HepG2 (cell line): ENCODE results near the gene SYNPO. TPM values are rescaled to one million over a fixed set of nuclear protein-coding genes. Genes with fewer than 3 reads are reported as not detected.

Experiments
- ATM ChIP-seq: fragments of 450-650 bp; IDR thresholded peaks from 2 replicates; pipeline ENCODE4 v1.7.1; 2017; ENCODE audit warnings: mild to moderate bottlenecking, borderline replicate concordance
- CBX5 ChIP-seq: sonication (generic); formaldehyde crosslinking; IDR thresholded peaks from 2 replicates; pipeline ENCODE4 v1.4.0; 2020; ENCODE audit warnings: missing genetic modification reagents, borderline replicate concordance
- ISL2 ChIP-seq: sonication (generic); formaldehyde crosslinking; IDR thresholded peaks from 2 replicates; pipeline ENCODE4 v1.5.0; 2020; ENCODE audit warnings: missing genetic modification reagents
- KDM3A ChIP-seq: IDR thresholded peaks from 2 replicates; pipeline ENCODE4 v1.6.1; 2018; ENCODE audit warnings: low read depth, missing compliant biosample characterization
- KMT2B ChIP-seq: IDR thresholded peaks from 2 replicates; pipeline ENCODE4 v1.6.1; 2016; ENCODE audit warnings: missing genetic modification reagents, missing compliant biosample characterization
- MATR3 ChIP-seq: sonication (generic); formaldehyde crosslinking; IDR thresholded peaks from 2 replicates; pipeline ENCODE4 v1.4.0; 2020; ENCODE audit warnings: missing genetic modification reagents
- MIER3 ChIP-seq: IDR thresholded peaks from 2 replicates; pipeline ENCODE4 v1.6.1; 2016; ENCODE audit warnings: missing compliant biosample characterization, borderline replicate concordance
- MIXL1 ChIP-seq: IDR thresholded peaks from 2 replicates; pipeline ENCODE4 v1.6.1; 2016
- NCOR1 ChIP-seq: fragments of 200-600 bp; sonication (generic); IDR thresholded peaks from 2 replicates; pipeline ENCODE4 v1.7.0; 2017; ENCODE audit warnings: antibody characterized with exemption, low read length, borderline replicate concordance
- RFXANK ChIP-seq: IDR thresholded peaks from 2 replicates; pipeline ENCODE4 v1.6.1; 2016
- SMARCC2 ChIP-seq: fragments of 450-650 bp; IDR thresholded peaks from 2 replicates; pipeline ENCODE4 v1.6.1; 2017; ENCODE audit warnings: antibody characterized with exemption, mild to moderate bottlenecking
- TBP ChIP-seq: sonication (generic); formaldehyde crosslinking; IDR thresholded peaks from 2 replicates; pipeline ENCODE4 v1.5.0; 2020; ENCODE audit warnings: missing genetic modification reagents
- THYN1 ChIP-seq: sonication (generic); formaldehyde crosslinking; IDR thresholded peaks from 2 replicates; pipeline ENCODE4 v1.8.1; 2023; ENCODE audit warnings: low read depth, mild to moderate bottlenecking, moderate library complexity, missing genetic modification reagents, borderline replicate concordance
- YEATS2 ChIP-seq: sonication (generic); formaldehyde crosslinking; IDR thresholded peaks from 2 replicates; pipeline ENCODE4 v1.4.0; 2020; ENCODE audit warnings: missing genetic modification reagents, borderline replicate concordance
- ZFP36L1 ChIP-seq: sonication (generic); formaldehyde crosslinking; IDR thresholded peaks from 2 replicates; pipeline ENCODE4 v1.8.0; 2022; ENCODE audit warnings: mild to moderate bottlenecking, missing genetic modification reagents, moderate library complexity
- ZFY ChIP-seq: sonication (generic); formaldehyde crosslinking; IDR thresholded peaks from 2 replicates; pipeline ENCODE4 v1.4.0; 2020; ENCODE audit warnings: missing genetic modification reagents
- ZNF160 ChIP-seq: sonication (generic); formaldehyde crosslinking; IDR thresholded peaks from 2 replicates; pipeline ENCODE4 v1.8.0; 2022; ENCODE audit warnings: mild to moderate bottlenecking, inconsistent platforms, missing genetic modification reagents
- ZNF263 ChIP-seq: sonication (generic); formaldehyde crosslinking; IDR thresholded peaks from 2 replicates; pipeline ENCODE4 v1.4.0; 2020; ENCODE audit warnings: missing genetic modification reagents
- ZNF33B ChIP-seq: sonication (generic); formaldehyde crosslinking; IDR thresholded peaks from 2 replicates; pipeline ENCODE4 v1.5.1; 2020; ENCODE audit warnings: mild to moderate bottlenecking, missing genetic modification reagents
- ZNF552 ChIP-seq: sonication (generic); formaldehyde crosslinking; IDR thresholded peaks from 2 replicates; pipeline ENCODE4 v1.9.0; 2022; ENCODE audit warnings: missing genetic modification reagents, mild to moderate bottlenecking, borderline replicate concordance
- ZNF615 ChIP-seq: sonication (generic); formaldehyde crosslinking; IDR thresholded peaks from 2 replicates; pipeline ENCODE4 v1.5.0; 2020; ENCODE audit warnings: mild to moderate bottlenecking, missing genetic modification reagents, borderline replicate concordance
- ZNF775 ChIP-seq: sonication (generic); formaldehyde crosslinking; IDR thresholded peaks from 2 replicates; pipeline ENCODE4 v1.4.0; 2020; ENCODE audit warnings: missing genetic modification reagents, mild to moderate bottlenecking, moderate library complexity, borderline replicate concordance
- polyA plus RNA-seq, 8 experiments: library from polyadenylated mRNA; depleted of rRNA in 3 of 8; stranded (reverse) in 7 of 8; unstranded in 1 of 8; fragments of >200 nt; fragmentation: Illumina TruSeq in 4 of 8; extraction: Trizol in 4 of 8; gene quantifications; 2 replicates each; pipeline versions ENCODE4 v1.2.1 to v1.2.3, GENCODE V29; 2011 to 2016; ENCODE audit warnings: low read depth in 4 of 8, missing spikeins in 1 of 8, mixed read lengths in 1 of 8; ENCODE audit not compliant: insufficient read depth in 1 of 8
- total RNA-seq, 5 experiments: library from RNA; depleted of rRNA; stranded (reverse); fragments of >200 nt; fragmentation: Illumina TruSeq; extraction: Trizol; gene quantifications; 2 replicates each; pipeline ENCODE4 v1.2.3, GENCODE V29; 2016; ENCODE audit warnings: low read depth in 1 of 5
- TF ChIP-seq, protein P1 (sequence below): sonication (generic); formaldehyde crosslinking; IDR thresholded peaks from 2 replicates; pipeline ENCODE4 v1.5.1; 2020; ENCODE audit warnings: missing genetic modification reagents, mild to moderate bottlenecking, borderline replicate concordance
- TF ChIP-seq, protein P2 (sequence below): IDR thresholded peaks from 2 replicates; pipeline ENCODE4 v1.6.1; 2016; ENCODE audit warnings: control low read depth
- TF ChIP-seq, protein P3 (sequence below): sonication (generic); formaldehyde crosslinking; IDR thresholded peaks from 2 replicates; pipeline ENCODE4 v1.5.0; 2020; ENCODE audit warnings: mild to moderate bottlenecking, missing genetic modification reagents, moderate library complexity

SYNPO gene
- total and polyA plus RNA-seq, 2 of the 13 experiments (the other 11 are each of a cell fraction or from before 2014, with no cell fraction given) = 0.09 to 0.30 TPM

DNA sequence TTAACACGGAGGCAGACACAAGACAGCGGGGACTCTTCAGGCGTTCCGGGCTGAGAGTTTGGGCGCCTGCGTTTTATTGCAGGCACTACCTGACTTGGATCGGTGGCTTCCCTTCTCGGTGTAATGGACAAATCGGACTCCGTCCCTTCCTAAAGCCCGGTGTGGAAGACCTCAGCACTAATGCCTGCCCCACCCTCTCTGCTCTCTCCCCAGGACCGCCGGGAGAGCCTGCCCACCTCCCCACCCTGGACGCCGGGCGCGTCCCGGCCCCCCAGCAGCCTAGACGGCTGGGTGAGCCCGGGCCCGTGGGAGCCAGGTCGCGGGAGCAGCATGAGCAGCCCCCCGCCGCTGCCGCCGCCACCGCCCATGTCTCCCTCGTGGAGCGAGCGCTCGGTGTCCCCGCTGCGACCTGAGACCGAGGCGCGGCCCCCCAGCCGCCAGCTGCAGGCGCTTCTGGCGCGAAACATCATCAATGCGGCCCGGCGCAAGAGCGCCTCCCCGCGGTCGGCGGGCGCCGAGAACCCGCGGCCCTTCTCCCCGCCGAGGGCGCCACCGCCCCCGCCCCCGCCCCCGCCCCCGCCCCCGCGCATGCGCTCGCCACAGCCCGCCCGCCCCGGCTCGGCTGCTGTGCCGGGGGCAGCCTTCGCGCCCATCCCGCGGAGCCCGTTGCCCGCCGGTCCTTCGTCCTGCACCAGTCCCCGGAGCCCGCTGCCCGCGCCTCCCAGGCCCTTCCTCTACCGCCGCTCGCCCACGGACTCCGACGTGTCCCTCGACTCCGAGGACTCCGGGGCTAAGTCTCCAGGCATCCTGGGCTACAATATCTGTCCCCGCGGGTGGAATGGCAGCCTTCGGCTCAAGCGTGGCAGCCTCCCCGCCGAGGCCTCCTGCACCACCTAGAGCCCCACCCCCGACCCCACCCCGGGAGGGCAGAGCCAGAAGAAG lies 16.0 kb downstream of the SYNPO start (continued):
- TF ChIP-seq, protein P1, sequence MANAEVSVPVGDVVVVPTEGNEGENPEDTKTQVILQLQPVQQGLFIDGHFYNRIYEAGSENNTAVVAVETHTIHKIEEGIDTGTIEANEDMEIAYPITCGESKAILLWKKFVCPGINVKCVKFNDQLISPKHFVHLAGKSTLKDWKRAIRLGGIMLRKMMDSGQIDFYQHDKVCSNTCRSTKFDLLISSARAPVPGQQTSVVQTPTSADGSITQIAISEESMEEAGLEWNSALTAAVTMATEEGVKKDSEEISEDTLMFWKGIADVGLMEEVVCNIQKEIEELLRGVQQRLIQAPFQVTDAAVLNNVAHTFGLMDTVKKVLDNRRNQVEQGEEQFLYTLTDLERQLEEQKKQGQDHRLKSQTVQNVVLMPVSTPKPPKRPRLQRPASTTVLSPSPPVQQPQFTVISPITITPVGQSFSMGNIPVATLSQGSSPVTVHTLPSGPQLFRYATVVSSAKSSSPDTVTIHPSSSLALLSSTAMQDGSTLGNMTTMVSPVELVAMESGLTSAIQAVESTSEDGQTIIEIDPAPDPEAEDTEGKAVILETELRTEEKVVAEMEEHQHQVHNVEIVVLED = no peak
- TF ChIP-seq ZFP36L1 (no peak), MIER3 (no peak), TBP (CRISPR knock-in tag) (no peak), SMARCC2 (no peak), KDM3A (CRISPR knock-in tag) (no peak), ATM (no peak), ZNF33B (CRISPR knock-in tag) (no peak), ZNF775 (CRISPR knock-in tag) (no peak), YEATS2 (CRISPR knock-in tag) (0 out of 2 replicates have a peak, but pooled peaks have one; percentile 28), CBX5 (no peak), ZNF263 (CRISPR knock-in tag) (0 out of 2 replicates have a peak, but pooled peaks have one; percentile 20), ZNF615 (CRISPR knock-in tag) (no peak), KMT2B (CRISPR knock-in tag) (no peak), ISL2 (CRISPR knock-in tag) (no peak), MIXL1 (CRISPR knock-in tag) (no peak), THYN1 (CRISPR knock-in tag) (no peak), ZNF160 (CRISPR knock-in tag) (no peak), ZNF552 (CRISPR knock-in tag) (no peak), RFXANK (CRISPR knock-in tag) (0 out of 2 replicates have a peak, but pooled peaks have one; percentile 42), MATR3 (no peak), NCOR1 (no peak), ZFY (CRISPR knock-in tag) (peak; percentile 16; the same call in 1 of the 2 replicates)
- TF ChIP-seq, protein P2, sequence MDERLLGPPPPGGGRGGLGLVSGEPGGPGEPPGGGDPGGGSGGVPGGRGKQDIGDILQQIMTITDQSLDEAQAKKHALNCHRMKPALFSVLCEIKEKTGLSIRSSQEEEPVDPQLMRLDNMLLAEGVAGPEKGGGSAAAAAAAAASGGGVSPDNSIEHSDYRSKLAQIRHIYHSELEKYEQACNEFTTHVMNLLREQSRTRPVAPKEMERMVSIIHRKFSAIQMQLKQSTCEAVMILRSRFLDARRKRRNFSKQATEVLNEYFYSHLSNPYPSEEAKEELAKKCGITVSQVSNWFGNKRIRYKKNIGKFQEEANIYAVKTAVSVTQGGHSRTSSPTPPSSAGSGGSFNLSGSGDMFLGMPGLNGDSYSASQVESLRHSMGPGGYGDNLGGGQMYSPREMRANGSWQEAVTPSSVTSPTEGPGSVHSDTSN (CRISPR knock-in tag) = no peak
- TF ChIP-seq, protein P3, sequence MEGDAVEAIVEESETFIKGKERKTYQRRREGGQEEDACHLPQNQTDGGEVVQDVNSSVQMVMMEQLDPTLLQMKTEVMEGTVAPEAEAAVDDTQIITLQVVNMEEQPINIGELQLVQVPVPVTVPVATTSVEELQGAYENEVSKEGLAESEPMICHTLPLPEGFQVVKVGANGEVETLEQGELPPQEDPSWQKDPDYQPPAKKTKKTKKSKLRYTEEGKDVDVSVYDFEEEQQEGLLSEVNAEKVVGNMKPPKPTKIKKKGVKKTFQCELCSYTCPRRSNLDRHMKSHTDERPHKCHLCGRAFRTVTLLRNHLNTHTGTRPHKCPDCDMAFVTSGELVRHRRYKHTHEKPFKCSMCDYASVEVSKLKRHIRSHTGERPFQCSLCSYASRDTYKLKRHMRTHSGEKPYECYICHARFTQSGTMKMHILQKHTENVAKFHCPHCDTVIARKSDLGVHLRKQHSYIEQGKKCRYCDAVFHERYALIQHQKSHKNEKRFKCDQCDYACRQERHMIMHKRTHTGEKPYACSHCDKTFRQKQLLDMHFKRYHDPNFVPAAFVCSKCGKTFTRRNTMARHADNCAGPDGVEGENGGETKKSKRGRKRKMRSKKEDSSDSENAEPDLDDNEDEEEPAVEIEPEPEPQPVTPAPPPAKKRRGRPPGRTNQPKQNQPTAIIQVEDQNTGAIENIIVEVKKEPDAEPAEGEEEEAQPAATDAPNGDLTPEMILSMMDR = peak; percentile 78
